Stimulated activated CD8-positive, alpha-beta memory T cell treated with anti-CD3 and anti-CD28 coated beads, Interleukin-15, amount 100 ng/mL, for 1 hour (primary cell): ENCODE results near the gene TMEM200A.

ENCODE experiments used
- DNase-seq: peaks from one replicate; pipeline ENCODE4 v3.0.0-alpha.2; 2020; ENCODE audit warnings: low read depth

Gene TMEM200A

GRCh38 chr6:130377915-130378314, 12.1 kb downstream of the TMEM200A start:
- DNase-seq = no peak

DNA sequence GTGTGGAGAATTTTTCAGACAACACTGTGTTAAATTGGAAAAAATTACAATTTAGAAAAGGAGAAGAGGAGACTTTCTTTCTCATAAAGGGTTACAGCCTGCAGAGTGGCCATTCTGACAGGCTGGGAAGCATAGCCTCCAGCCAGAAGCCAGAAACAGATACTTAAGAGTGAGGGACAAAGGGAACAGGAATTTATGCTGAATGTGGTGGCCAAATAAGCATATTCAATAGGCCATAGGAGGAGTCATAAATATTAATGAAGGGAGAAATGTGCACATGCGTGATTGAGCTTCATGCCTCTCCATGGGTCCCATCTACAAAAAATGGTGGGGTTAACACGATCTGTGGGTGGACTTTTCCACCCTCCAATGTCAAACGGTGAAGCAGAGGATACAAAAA, 13.4 kb downstream of the TMEM200A start:
- DNase-seq = no peak

DNA sequence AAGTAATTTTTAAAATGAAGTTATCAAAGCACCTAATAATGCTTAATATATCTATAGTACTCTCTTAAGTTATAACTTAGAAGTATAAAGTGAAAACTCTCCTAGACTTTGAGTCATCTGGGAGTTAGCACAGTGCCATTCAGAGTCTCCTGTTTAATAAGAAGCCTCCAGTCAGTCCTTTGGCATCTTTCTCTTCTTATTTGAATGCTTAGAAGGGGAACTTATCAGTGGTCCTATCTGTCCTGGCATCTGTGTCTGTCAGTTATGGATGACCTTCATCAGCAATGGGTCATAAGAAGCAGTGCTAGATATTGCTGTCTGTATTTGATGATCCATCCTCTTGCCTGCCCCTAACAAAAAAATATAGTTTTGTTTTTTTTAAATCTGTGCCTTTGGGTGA, 15.2 kb downstream of the TMEM200A start:
- no peak for DNase-seq

GRCh38 chr6:130381459-130382380, 15.9 kb downstream of the TMEM200A start:
- DNase-seq = no peak

- DNase-seq = no peak
Observed at GRCh38 chr6:130382872-130383490, 17.2 kb downstream of the TMEM200A start.

- no peak for DNase-seq
Observed at GRCh38 chr6:130385064-130385695, 19.4 kb downstream of the TMEM200A start.

DNA sequence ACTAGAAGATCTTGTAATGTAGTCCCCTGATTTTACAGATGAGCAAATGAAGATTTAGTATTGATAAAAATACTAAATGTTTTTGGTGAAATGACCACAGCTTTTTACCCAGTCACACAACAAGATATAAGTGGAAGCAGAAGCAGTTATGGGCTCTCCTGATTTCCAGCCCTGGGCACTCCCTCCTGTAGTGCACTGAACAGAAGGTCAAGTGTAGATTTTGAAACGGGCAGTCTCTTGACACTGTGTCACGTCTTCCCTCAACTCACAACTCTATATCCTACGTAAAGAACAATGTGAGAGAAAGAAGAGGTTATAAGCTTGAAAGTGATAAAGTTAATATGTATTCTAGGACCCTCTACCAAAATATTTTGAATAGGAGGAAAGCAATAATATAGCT, 23.3 kb downstream of the TMEM200A start:
- DNase-seq = no peak

DNA sequence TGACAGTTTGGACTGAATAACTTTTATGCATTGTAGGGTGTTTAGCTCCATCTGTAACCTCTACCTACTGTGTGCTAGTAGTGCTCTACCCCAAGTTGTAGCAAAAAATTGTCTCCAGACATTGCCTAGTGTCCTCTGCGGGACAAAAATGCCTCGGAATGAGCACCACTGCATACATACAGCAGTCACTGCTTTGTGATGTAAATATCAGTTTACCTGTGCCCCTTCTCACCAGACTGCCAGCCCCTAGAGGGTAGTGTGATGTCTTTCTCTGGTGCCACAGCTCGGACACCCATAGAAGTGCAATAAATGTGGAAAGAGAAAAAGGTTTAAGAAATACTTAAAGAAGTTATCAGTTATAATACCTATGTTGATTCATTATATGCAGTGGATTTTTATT, 25.1 kb downstream of the TMEM200A start:
- no peak for DNase-seq

- no peak for DNase-seq
Observed at GRCh38 chr6:130393306-130393705, 27.5 kb downstream of the TMEM200A start.

- DNase-seq = no peak
Observed at GRCh38 chr6:130394246-130394645, 28.4 kb downstream of the TMEM200A start.

DNA sequence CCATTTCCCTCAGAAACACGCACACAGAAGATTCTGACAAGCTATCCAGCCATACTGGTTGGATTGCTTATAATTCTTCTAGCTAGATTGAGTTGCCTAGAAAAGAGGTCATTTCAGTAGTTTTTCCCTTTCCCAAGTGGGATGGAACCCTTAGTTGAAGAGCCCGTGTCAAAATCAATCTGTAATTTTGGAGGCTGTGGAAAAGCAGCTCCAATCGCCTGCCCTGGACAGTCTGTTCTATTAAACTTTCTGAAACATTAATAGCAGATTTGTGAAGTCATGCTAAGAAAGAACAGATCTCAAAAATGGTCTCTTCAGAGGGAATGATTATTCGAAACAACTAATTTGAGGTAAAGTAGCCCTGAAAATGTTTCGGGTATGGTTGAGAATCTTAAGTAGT, 29.3 kb downstream of the TMEM200A start:
- DNase-seq = no peak

DNA sequence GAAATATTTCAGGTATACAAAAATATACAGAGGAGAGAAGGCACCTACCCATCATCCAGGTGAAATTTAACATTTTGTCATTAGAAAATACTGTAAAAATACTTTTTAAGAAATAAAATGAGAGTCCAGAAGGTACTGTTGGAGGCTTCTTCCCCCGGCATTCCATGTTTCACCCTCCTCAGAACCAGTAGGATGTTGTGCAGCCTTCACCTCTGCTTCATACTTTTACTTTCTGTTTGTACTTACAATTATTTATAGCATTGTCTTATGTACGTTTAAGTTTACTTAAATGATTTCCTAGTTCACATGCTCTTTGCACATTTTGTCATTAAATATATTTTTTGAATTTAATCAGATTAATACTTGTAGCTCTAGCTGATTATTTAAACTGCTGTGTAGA, 30.9 kb downstream of the TMEM200A start:
- DNase-seq = no peak

- DNase-seq = no peak
Observed at GRCh38 chr6:130405549-130405948, 39.7 kb downstream of the TMEM200A start.

DNA sequence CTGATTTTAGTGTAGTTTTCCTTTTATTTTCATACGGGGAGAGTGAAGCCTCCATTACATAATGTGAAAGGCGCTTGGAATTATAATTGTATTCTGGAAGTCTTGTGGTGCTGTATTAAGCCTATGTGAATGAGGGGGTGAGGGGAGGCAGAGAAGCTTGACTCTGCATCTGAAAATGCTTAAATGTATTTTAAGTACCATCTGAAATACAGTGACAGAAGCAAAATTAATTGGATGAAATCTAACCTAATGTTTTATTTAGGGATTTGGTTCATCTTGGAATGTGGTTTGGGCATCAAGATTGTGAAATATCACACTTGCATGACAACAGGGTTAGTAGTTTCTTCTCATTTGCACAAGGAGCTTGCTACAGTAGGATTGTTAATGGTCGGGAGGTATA, 41.2 kb downstream of the TMEM200A start:
- no peak for DNase-seq

DNA sequence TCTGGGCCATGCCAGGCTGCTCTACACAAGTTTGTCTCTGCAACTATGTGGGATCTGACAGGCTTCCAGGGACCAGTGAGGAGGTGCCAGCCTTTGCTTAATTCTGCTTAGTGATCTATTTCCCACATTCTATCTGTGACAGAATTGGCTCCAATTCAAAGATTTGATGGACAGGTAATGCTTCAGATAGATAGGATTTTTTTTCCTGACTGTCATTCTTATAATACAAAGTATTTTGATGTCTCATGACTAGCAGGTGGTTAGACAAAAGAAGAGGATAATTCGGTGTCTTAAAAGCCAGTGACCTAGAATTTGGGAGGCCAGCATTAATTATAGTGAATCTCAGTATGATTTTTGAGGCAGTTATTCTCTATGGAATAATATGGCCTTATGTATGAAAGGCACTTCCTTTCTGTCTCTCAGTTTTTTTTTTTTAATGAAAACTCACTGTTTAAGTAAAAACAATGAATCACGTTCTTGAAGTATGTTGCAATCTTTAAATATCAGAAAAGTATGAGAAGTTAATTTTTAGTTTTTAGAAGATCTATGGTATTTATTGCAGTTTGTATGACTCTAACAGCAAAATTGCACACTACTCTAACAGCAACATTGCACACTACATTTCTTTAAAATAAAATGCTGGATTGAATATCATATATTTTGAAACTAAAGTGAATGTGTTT, 43.7 kb downstream of the TMEM200A start:
- no peak for DNase-seq

- DNase-seq = no peak
Observed at GRCh38 chr6:130411481-130411880, 45.7 kb downstream of the TMEM200A start.

DNA sequence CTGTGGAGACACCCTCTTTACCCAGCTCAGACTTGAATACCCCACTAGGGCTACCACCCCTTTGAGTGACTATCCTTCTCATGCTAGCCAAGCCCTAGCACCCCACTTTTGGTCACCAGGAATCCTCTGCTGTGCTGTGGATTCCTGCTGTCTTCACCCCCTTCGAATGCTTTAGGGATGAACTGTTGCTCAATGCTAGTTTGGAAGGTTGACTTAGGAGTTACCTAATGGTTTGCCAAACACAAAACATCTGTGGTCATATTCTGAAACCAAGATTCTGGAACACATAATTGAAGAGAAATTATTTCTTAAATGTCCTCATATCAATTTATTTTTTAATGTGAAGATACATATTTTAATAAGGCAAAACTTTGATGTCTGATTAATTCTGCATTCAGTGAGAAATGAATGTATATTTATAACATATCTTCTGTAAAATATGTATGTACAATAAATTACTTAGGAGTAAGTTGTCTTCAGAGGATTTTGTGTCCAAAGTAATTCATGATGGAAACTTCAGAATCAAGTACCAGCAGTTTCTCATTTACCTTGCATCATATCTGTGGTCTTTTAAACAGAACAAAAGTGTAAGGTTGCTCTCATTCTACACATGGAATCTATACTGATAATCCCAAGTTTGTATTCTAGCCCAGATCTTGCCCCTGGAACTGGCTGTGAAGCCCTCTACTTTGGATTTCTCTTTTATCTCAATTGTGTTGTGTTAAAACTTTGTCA, 46.9 kb downstream of the TMEM200A start:
- DNase-seq = no peak

DNA sequence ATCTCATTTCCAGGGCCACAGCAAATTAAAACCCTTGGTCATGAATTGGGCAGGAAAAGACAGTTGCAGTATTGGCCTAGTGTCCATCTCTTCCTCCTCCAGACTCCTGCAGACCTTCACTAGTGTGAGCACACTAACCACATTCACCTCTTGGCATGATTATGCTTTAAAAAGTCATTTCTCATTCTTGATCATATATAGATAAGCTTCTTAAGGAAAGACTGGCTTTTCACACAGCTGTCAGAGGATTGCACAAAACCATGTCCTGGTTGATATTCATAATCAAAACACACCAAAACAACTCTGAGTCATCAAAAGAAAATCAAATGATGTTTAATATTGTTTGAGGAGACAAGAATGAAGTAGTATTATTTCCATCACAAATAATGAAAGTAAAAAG, 52.1 kb downstream of the TMEM200A start:
- DNase-seq = no peak

- no peak for DNase-seq
Observed at GRCh38 chr6:130420911-130421310, 55.1 kb downstream of the TMEM200A start.

GRCh38 chr6:130421585-130421984, 55.8 kb downstream of the TMEM200A start:
- DNase-seq = no peak

DNA sequence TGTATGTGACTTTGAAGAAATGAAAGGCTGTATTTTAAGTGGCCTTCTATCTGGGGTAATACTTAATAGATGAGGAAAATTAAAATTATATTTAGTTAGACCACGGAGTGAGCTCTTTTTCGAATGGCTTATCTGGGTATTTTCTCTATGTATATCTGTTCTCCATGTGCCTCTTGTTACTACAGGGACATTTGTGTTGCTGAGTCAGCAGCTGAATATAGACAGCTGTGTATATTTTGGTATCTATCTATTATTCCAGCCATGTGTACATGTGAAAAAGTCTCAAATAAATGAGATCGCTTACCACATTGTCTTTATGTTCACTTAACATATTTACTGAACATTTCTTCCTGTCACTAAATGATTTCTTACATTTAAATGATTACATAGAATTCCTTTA, 57.2 kb downstream of the TMEM200A start:
- no peak for DNase-seq

DNA sequence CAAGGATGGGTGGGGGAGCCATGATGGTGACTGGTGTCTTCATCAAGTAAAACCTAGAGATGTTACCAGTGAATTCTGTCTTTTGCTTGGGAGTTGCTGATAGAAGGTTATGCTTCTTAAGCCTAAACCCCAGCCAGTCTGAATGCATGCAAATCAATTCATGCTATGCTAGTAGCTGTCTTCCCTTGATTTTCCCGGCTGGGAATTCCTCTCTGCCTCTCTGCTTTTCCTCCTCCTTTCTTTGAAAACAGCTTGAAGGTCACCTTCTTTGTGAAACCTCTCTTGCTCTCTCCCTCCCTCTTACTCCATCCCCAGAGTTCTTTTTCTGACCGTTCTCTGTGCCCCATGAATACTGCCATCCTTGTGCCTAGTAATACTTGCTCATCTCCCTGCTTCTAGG, 58.9 kb downstream of the TMEM200A start:
- DNase-seq = no peak
